HG02970 (cell line): Measurements from ENCODE around the gene CYTH4.
"Not testable (repeated sequence)": the region's sequence is repeated elsewhere in the genome, so short reads cannot be mapped to it uniquely, and the experiment has no call there.

Experiments
- ATAC-seq: cut with Tn5 transposase; IDR thresholded peaks from one replicate; pipeline ENCODE4 v1.9.1; 2021; ENCODE audit warnings: mild to moderate bottlenecking, moderate library complexity, moderate number of reproducible peaks; ENCODE audit not compliant: unreplicated experiment, low FRiP score

Gene CYTH4

DNA sequence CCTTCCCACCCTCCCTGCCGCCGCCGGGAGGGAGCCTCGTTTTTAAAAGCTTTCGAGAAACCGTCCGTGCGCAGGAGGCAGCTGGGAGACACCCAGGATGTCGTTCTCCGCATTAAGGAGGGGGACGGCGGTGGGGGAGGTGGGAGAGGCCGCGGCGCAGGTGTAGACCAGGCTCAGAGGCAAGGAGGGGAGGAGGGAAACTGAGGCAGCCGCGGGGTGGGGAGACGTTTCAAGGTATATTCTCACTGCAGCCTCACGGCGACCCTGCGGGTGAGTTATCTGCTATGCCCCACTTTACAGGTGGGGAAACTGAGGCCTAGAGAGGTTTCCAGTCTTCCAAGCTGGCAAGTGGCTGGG is 42.7 kb downstream of the CYTH4 start:
- no peak for ATAC-seq

DNA sequence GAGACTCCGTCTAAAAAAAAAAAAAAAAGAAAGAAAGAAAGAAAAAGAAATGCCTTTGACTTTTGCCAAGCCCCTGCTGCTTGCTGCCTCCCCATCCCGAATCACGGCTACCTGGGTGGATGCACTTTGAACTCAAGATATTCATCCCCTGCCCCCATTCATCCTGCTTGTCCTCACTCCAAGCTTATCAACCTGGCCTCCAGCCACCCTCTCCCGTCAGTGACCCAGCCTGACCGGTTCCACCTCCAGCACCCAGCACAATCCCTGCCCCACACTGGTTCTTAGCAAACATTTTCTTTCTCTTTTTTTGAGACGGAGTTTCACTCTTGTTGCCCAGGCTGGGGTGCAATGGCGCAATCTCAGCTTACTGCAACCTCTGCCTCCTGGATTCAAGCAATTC is 44.4 kb downstream of the CYTH4 start:
- no peak for ATAC-seq

DNA sequence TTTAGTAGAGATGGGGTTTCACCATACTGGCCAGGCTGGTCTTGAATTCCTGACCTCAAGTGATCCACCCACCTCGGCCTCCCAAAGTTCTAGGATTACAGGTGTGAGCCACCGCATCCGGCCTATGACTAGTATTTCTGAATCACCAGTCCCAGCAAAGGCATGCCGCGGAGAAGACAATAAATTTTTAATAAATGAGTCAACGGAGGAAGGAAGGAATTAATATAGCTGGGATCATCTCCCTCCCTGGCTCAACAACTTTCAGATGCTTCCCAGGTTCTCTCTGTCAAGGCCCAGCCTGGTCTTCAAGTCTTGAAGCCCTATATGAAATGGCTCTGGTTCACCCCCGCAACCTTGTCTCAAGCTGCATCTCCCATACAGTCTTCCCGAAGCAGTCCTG is 45.7 kb downstream of the CYTH4 start:
- ATAC-seq, result no peak

DNA sequence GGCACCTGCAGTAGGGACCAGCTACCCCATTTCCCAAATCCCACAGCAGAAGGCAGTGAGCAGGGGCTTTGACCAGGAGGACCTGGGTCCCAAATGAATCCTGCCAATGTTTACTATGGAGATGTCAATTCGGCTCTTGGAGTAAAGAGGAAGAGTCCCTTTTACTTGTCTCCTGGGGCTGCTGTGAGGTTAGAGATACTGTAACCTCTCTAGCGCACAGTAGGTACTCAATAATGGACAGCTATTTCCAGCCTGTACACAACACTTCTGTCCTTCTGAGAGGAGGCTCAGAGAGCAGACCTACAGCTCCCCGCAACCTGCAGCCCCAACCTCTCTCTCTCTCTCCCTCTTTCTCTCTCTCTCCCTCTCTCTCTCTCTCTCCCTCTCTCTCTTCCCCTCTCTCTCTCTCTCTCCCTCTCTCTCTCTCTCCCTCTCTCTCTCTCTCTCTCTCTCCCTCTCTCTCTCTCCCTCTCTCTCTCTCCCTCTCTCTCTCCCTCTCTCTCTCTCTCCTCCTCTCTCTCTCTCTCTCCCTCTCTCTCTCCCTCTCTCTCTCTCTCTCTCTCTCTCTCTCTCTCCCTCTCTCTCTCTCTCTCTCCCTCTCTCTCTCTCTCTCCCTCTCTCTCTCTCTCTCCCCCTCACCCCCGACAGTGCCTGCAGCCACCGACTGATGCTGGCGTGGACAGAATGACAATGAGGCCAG is 46.4 kb downstream of the CYTH4 start:
- ATAC-seq, result not testable (repeated sequence)

DNA sequence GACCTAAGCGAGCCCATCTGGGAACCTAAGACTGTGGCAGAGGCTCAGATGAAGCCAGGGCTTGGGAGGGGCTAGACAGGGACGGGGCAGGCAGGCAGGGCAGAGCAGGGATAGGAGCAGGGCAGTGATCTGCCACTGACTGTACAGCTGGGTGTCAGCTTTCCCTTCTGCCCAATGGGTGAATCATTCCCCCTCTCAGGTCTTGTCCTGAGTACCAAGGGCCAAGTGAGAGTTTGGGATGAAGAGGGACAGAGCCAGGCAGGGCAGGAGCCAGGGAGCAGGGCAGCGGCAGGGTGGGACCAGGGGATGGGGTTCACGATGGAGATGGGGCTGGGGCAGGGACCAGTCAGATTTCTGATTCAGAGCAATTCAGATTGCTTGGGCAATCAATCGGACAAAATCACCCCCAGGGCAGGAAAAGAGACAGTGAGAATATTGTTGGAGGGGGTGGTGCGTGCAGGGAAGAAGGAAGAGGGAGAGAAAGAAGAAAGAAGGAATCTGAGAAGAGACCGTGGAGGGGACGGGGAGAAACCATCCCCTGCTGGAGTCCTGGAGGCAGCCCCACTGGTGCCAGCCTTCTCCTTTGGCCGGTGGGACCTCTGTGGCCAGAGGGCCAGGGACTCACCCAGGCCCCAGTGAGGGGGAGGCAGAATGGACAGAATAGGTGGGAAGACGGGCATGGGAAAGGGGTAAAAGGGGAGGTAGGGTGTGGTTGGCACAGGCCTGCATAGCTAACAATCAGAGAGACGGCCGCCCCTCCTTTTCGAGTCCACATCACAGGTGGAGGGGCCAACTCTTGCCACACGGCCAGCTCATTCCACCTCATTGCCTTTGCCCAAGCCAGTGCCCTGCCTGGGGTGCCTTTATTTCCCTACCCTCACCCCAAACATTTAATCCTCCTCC is 47.2 kb downstream of the CYTH4 start:
- ATAC-seq, result no peak

DNA sequence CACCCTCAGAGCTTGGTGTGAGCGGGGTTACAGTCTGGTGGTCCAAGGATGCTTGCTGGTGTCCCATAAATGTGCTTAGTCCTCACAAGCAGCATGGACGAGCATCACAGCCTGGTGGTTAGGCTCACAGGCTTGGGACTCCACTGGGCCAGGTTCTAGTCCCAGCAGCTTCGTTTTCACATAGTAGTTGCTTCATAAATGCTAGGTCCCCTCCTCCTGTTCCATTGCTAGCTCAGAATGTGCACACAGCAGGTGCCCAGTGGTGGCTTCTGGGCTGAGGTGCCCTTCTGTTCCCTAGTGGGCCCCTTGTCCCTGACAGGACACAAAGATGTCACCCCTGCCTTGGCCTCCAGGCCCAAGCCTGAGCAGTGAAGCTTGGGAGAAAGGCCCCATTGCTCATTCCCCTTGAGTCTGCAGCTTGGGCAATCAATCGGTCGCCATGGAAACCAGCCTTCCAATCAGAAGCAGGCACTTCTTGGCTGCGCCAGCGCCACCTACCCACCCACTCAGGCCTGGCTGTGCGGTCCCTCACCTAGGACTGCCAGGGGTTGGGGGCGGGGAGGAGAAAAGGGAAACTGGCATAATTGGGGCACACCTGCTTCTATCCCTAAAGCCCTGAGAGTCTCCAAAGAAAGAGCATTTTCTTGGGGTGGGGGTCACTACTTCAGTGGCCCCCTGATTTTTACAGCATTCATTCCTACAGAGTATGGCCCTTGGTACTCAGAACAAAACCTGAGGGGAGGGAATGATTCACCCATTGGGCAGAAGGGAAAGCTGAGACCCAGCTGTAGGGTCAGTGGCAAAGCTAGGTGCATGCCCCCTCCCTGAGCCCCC is 48.1 kb downstream of the CYTH4 start:
- no peak for ATAC-seq

DNA sequence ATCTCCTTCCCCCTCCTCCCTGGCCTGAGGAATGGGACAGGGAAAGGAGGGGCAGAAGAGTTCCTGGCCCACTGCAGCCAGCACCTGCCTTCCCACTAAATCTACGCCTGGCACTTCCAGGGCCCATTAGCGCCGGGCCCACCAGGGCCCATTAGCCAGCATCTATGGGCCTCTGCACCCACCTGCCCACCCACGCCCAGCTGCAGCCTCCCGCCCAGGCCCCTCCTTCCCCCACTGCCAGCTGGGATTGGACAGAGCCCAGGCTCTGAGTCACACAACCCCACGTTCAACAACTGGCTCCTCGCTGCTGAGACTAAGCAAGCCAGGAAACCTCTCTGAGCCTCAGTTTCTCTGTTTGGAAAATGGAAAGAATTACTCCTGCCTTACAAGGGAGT is 48.7 kb downstream of the CYTH4 start:
- ATAC-seq, result no peak

DNA sequence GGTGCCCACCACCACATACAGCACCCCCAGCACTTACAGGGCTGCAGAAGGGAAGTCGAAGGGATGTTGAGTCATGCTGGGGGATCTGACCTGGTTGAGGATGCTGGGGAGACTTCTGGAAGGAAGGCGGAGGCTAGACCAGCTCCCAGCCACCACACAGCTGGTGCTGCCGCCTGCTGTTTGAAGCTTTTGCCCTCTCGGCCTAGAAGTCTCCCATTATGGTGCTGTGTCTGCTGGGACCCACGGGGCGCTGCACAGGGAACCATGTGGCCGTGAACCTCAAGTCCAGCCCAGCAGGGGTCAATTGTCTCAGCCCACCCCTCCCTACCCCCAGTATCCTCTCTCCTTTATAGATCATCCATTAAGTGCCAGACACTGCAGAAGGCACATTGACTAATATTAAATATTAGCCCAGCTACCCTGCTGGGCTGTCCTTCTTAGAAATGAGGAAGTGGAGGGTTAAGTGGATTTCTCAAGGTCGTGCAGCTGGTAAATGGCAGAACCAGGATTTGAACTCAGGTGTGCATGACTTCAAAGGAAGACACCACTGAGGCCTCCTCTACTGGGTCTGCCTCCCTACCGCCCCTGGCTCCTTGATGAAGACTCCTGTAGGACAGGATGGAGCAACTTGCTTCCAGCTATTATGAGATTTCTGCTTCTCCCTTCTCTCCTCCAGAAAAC is 49.7 kb downstream of the CYTH4 start:
- ATAC-seq, result no peak

DNA sequence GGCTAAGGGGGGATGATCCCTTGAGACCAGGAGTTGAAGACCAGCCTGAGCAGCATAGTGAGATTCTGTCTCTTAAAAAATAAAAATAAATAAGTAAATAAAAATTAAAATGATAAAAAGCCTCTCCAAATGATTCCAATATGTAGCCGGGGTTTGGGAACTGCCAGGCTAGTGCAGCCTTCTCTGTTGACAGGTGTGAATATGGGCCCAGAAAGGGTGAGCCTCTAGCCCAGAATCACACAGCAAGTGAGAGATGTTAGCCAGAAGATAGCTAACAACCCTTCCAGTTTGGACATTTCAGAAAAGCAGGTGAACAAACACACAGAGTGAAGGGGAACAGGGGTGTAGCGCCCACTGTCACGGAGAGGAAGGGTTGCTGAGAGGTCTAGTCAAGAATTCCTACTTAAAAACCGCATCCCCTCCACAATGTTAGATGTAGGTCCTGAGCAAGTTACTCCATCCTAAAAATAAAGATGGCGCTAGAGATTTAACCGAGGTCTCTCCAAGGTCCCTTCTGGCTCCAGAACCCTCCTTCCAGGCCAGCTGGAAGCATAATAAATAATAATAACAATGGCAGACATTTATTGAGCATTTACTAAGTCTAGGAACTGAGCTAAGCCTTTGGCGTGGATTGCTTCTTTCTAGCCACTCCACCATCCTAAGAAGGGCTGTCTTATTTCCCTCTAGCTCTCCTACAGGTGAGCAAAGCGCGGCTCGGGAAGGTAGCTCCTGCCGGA is 51.6 kb downstream of the CYTH4 start:
- no peak for ATAC-seq

DNA sequence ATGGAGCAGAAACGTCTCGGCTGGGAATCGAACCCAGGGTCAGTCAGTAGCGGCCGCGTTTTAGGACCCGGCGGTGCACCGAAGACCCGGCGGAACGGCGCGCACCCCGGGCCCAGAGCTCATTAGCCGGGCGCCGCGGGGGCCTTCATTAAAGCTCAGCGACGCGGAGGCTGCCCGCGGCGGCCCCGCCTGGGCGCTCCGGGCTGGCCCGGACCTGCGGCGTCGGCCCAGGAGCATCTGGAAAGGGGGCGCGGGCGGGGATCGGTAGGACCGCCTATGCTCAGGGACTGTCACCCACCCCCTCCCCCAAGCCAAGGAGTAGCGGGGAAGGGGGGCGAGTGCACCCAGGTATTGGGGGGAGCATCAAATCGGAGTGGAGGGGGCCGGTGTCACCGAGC is 52.2 kb downstream of the CYTH4 start:
- ATAC-seq, result no peak

DNA sequence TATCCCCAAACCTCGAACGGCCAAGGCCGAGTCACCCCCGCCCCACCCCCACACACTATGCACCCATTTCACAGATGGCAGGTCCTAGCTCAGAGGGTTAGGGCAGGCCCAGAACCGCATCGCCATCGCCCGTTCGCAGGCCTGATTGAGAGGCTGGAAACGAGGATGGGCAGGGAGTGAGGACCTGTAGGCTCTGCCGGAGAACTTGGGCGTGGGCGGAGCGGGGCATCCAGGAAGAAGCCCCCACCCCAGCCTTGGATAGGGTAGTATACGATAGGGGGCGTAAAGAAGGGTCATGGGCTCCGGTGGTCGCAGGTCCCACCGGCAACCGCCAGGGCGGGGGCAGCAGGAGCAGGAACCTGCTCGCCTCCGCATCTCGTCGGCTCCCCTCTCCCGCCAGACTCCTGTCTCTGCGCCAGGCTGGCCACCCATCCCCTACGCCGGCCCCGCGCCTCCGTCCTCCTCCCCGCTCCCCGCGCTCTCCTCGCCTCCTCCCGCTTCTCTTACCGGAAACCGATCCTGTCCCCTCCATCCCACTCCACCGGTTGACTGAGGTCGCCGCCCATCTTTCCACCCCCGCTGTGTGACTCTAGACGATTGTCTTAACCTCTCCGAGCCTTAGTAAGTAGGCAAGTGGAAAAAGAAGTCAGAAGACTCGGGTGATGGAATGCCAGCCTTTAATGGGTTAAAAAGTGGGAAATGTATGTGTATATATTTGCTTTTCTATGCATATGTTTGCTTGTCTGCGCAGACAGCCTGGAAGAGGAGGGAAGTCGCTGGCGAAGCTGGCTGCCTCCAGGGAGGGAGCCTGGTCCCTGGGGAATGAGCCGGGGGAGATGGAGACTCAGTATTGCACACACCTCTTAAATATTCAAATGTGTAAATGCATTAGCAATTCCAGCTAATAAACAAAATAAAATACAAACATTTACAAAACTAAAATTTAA is 52.8 kb downstream of the CYTH4 start:
- ATAC-seq, result no peak

DNA sequence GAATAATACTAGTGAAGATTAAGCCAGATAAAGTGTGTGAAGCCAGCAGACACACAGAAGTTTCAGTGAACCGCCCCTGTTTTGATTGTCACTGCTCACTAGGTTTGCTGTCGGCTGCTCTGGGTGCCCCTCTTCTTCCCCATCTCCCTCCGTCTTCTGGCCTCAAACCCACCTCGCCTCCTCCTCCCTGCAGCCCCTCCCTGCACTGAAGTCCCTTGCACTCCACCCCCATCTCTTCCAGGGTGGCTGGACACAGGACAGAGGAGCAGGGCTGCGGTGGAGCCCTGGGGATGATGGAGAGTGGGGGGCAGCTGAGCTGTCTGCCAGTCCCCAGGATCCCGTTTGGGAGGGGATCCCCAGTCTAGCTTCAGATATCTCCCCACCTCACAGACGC is 53.5 kb downstream of the CYTH4 start:
- no peak for ATAC-seq

DNA sequence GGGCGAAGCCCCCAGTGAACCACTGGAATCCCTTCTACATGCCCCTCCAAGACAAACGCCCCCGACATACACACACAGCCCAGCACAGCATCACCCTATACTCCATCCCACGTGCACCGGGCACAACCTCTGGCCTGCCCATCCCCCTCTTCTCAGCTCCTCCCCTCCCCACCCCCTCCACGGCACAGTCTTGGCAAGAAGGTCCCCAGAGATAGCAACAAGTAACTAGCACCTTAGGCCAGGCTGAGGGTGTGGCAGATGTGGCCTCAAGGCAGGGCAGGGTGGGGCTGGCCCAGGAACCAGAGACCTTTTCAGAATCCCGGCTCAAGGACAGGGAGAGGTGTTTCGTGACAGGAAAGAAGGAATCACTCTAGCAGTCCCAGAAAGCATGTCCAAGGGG is 54.3 kb downstream of the CYTH4 start:
- no peak for ATAC-seq

DNA sequence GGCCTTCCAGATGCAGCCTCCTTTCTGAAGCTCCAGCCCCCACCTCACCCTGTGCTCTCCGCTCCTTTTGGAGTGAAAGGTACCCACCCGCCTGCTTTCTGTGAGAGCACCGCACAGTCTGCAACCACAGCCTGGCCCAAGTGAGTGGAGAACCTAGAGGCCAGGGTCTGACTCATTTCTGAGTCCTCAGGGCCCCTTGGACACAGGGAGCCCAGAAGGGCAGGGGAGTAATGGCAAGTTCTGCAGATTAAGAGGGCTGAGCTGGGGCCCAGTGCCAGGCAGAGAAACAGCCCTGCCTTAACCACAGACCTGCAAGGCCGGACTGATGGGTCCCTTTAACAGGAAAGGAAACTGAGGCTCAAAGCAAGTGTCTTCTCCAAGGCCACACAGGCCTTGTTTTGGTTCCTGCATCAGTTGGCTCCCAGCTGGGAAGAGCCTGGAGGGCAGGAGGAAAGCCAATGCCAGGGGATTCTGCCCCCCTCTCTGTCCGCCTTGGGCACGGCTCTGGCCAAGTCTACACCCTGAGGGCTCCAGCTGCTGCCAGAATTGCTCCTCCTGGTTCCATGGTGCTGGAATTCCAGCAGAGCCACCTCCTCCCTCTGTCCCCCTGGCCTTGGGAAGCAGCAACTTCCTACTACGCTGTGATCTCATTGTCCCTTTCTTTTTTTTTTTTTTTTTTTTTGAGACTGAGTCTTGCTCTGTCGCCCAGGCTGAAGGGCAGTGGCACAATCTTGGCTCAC is 55.1 kb downstream of the CYTH4 start:
- ATAC-seq, result no peak

DNA sequence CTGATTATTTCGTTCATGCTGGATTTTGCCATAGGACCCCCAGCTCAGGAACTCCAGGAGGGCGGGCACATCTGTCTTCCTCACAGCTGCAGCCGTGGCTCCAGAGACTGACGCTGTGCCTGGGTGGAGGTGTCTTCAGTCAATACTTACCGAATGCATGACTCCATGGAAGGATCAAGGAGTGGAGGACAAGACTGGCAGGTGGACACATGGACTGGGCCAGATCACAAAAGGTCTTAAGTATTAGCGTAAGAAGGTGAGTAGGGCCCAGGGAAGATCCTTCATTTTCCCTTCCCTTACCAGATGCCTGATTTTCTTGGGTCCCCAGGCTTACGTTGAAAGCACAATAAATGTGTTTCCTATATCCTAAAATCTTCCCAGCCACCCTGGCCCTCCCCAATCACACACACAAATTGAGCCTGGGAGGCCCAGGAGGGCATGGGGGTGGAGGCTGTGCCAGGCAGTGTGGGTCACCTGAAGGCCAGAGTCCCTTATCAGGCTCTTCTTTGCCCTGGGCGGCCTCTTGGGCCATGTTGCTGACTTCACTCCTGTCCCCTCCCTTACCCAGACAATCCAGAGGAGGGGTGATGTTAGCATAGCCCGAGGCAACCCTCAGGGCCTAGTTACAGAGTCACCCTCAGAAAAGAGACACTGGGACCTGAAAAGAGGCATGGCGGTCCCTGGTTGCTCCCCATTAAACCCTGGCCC is 56.4 kb downstream of the CYTH4 start:
- no peak for ATAC-seq

DNA sequence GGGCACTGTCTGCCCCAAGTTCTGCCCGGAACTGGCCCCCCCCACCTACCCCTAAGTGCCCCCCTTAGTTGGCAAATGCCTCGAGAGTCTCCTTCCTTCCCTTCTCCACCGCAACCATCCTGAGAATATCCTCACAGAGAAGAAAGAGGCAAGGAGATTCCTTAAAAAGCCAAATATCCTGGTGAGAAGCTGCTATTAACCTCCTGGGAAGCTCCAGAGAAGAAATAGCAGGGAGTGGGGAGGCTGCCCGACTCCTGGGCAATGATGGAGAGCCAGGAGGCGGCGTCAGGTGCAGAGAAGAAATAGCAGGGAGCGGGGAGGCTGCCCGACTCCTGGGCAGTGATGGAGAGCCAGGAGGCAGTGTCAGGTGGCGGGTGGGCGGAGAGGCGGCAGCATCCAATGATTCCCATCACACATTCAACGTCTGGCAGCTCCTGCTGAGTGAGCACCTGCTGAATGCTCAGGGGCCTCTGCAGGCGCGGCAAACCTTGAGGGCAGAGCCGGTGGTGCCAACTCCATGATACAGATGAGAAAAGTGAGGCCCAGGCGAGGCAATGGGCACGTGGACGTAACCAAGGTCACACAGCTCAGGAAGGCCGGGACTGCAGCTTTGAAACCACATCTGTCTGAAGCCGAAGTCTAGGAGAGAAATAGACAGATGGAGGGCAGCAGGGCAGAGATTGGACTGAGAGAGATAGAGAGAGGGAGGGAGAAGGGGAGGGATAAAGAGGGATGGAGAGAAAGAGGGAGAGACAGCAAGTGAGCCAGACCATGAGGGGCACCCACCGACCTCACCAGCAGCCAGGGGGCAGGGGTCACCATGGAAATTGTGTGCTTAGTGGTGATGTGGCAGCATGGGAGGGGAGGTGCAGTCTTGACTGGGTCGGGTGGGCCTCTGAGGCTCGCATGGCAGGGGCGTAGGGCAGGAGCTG is 58.3 kb downstream of the CYTH4 start:
- ATAC-seq, result no peak
